ENCODE measurements around the gene CDK14.

- TF ChIP-seq CTCF (IDR thresholded peaks at IDR 0.05): no peak
- TF ChIP-seq POLR2A (IDR thresholded peaks at IDR 0.05): no peak
These were observed 485.9 kb downstream of the CDK14 start for GRCh38 chr7:91082038-91082437.
